Activated T-cell treated with anti-CD3 and anti-CD28 coated beads for 24 hours (primary cell): ENCODE data around the gene MBD3L1.
A peak's percentile ranks its signal among the peaks of the same experiment; 100 is the strongest.

Experiments used
- DNase-seq: peaks from one replicate; pipeline ENCODE4 v3.0.0-alpha.2; 2020; ENCODE audit warnings: low read depth

Gene MBD3L1

DNA sequence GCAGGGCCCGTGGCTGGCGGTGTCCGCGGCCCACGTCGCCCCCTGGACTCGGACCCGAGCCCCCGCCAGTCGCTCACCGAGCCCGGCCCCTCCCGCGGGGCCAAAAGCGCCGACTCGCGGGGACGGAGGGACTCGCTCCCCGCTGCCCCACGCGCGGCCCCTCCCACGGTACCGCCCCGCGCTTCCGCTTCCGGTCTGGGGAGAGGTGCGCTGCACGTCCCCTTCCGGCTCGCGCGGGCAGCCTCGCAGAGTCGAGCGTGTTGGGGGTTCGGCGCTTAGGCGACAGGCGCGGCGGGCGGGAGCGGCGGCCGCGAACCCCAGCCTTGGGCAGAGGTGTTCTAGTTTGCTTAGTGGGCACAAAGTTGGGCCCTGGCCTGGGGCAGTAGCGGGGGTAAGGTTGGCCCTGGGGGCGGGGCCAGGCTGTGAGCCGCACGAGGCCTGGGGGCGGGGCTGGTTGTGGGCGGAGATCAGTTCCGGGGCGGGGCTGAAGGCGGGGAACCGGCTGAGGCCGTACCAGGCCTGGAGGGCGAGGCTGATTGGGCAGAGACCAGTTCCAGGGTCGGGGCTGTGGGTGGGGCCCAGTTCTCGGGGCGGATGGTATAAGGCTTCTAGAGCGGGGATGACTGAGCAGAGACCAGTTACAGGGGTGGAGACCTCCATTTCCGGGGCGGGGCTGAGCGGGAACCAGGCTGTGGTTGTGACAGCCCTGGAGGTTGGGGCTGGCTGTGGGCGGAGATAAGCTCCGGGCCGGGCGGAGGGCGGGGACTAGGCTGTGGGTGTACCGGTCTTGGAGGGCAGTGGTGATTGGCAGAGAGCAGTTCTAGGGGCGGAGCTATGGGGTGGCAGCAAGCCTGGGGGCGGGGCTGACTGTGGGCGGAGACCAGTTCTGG is at the start of gene MBD3L1, which contains the start of gene ZNF558:
TSS of gene MBD3L1 (plus strand) at position 246 of the 890 bp plus-strand sequence. CDS start 10,302 bp downstream, outside the sequence.
TSS of gene ZNF558 (minus strand) at position 173 of the 890 bp plus-strand sequence. CDS start 9,645 bp downstream, outside the sequence.
- DNase-seq: peak; percentile 99

DNA sequence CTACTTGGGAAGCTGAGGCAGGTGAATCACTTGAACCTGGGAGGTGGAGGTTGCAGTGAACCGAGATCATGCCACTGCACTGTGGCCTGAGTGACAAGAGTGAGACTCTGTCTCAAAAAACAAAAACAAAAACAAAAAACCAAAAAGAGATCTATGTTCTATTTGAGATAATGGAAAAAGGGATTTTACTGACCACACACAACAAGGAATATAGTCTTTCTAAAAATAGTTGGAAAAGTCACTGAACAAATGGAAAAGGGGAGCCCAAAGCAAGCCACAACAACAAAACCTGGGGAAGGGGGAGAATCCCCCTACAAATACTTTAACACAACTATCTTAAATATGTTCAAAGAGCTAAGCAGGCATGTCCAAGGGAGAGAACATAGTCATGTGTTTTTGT is 37.4 kb upstream of the MBD3L1 start:
- no peak for DNase-seq

DNA sequence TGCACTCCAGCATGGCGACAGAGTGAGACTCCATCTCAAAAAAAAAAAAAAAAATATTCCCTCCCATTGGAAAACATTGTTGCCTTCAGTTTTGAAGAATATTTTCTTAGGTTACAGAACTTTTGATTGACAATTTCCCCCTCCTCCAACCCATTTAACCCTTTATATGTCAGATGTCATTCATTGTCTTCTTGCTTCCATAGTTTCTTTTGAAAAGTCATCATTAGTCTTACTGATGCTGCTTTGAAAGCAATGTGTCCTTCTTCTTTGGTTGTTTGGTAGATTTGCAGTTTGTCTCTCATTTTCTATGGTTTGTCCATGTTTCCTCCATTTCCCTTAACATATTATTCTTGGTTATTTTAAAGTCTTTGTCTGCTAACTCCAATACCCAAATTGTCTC is 25.5 kb upstream of the MBD3L1 start:
- DNase-seq: no peak

DNA sequence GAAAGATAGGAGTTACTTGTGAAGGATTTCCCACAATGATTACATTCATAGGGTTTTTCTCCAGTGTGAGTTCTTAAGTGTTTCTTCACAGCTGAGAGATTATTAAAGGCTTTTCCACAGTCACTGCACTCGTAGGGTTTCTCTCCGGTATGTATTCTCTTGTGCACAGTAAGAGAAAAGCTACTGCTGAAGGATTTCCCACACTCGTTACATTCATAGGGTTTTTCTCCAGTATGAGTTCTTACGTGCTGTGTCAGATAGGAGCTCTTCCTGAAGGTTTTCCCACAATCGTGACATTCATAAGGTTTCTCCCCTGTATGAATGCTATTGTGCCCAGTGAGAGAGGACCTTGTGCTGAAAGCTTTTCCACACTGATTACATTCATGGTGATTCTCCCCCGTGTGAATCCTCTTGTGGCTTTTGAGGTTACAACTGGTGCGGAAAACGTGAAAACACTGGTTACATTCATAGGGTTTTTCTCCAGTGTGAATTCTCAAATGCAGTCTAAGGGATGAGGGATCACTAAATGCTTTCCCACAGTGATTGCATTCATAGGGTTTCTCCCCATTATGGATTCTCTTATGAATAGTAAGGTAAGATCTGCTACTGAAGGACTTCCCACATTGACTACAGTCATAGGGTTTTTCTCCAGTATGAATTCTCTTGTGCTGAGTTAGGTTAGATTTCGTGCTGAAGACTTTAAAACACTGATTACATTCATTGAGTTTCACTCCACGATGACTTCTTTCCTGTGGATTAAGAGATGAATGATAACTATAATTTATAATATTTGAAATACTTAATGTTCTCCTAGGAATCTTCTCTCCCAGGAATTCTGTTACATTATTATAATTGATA is 20.6 kb upstream of the MBD3L1 start:
- DNase-seq: no peak

DNA sequence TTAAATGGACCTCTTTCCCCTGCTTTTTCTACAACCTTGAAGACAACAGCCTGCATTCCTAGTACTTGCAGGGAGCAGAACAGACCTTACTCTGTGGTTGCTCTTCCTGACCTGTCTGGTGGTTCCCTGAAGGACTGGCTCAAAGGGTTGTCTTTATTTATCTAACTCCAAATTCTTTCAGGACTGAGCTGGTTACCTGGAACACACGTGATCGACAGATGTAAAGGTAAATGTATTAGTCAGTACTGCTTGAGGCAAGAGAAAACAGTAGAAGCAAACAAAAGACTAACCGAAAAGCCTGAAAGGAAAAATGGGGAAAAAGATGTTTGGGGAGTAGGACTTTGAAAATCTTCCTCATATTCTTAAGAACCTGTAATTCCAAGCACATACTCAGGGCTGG is 18.0 kb upstream of the MBD3L1 start:
- no peak for DNase-seq

DNA sequence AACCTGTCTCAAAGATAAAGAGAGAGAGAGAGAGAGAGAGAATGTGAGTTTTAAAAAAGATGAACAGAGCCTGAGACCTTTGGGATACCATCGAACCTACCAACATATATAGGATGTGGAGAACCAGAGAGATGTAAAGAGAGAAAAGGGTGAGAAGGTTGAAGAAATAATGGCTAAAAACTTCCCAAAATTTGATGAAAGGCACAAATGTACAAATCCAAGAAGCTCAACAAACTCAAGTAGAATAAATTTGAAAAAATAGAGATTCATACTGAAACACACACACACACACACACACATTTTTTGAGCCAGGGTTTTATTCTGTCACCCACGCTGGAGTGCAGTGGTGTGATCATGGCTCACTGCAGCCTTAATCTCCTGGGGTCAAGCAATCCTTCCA is 16.4 kb upstream of the MBD3L1 start:
- DNase-seq: no peak

DNA sequence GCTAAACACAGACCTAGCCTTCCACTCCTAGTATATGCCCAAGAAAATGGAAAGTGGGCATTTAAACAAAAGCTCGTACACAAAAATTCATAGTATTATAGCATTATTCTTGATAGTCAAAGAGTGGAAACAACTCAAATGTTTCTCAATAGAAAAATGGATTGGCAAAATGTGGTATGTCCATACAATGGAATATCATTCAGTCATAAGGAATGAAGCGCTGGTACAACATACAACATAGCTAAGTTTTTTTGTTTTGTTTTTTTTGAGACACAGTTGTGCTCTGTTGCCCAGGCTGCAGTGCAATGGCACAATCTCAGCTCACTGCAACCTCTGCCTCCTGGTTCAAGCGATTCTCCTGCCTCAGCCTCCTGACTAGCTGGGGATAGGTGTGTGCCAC is 11.9 kb upstream of the MBD3L1 start:
- DNase-seq: no peak

DNA sequence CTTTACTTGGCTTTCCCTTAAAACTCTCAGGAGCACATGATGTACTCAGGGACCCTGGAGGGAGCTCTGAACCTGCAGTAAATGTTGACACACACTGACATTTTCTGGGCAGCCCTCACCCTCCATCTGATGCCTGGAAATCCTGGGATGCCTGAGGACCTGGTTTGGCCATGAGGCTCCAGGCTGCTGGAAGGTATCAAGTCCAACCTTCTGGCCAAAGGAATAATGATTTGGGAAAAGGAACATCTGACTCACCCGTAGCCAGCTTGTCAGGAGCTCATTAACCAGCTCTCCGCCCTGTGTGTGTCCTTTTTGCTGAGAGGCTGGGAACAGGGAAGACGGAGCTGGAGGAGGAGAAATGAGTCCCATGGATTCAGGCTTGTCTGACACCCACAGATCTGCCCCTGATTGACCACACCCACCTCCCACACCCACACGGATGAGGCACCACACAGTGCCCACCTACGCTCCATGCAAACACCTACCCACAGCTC is 10.4 kb upstream of the MBD3L1 start:
- DNase-seq: no peak

DNA sequence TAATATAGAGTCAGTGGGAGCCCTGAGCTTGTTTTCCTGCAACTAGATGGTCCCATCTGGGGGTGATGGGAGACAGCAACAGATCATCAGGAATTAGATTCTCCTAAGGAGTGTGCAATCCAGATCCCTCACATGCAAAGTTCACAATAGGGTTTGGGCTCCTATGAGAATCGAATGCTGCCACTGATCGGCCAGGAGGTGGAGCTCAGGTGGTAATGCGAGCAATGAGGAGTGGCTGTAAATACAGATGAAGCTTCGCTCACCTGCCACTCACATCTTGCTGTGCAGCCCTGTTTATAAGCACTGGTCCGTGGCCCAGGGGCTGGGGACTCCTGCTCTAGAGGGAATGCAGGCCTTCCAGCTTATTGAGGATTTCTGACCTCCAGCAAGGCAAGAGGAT is 5.8 kb upstream of the MBD3L1 start:
- DNase-seq: no peak

DNA sequence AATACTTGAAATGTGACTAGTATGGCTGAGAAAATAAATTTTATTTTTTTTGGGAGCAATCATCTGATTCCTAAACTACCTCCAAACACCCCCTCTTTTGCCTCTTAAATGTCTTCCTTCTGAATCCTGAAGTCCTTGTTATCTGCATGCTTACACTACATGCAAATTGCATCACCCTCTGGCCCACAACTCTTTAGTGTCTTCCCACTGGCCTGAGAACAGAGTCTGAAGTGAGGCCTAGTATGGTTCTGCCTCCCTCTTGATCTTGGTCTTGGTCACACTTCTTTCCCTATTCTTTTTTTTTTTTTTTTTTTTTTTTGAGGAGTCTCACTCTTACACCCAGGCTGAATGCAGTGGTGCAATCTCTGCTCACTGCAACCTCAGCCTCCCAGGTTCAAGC is 4.9 kb upstream of the MBD3L1 start:
- DNase-seq: no peak

DNA sequence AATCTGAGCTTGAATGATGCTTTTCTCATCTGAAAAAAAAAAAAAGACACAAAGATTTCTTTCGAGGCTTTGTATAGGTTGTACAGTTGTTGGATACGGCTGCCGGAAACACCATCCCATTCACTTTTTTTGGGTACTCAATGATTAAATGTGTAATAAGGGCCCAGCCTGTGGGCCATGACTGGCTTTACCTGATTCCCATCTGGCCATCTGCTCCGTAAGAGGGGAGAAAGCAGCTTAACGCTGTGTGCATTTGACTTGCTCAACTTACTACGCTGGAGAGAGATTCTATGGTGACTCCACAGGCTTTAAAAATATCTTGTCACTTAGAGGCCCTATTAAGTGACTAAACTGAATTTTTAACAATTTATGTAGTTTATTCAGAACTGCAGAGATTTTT is 804 bp upstream of the MBD3L1 start:
- DNase-seq: no peak

DNA sequence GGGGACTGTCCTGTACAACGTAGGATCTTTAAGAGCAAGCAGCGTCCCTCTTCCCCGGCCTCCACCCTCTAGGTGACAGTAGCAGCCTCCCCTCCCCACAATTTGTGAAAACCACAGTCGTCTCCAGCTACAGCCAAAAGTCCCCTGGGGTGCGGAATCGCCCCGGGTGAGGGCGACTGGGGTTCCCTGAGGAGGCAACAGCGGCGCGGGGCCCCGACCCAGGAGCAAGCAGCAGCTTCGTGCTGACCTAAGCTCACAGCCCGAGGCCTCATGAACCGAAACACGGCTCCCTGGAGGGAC is 395 bp upstream of the MBD3L1 start:
- no peak for DNase-seq

DNA sequence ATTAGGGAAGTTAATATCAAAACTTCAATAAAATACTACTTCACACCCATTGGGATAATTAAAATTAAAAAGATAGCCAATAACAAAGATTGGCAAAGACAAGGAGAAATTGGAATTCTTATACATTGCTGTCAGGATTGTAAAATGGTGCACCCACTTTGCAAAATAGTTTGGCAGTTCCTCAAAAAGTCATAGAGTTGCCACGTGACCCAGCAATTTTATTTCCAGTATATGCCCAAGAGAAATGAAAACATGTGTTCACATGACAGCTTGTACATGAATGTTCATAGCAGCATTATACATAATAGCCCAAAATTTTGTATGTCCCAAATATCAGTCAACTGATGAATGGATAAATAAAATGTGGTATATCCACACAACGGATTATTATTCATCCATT is 3.3 kb downstream of the MBD3L1 start:
- no peak for DNase-seq

DNA sequence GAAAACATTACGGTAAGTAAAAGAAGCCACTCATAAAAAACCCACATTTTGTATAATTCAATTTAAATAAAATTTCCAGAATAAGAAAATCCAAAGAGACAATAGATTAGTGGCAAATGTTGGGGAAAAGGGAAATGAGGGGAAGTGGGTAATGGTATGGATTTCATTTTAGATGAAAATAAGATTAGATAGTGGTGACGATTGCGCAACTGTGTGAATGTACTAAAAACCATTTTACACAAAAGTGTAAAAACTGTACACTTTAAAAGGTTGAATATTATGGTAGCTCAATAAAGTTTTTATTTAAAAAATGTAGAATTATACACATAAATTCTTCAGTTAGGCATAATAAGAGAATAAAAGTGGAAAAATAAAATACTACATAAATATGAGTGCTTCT is 3.7 kb downstream of the MBD3L1 start:
- no peak for DNase-seq

DNA sequence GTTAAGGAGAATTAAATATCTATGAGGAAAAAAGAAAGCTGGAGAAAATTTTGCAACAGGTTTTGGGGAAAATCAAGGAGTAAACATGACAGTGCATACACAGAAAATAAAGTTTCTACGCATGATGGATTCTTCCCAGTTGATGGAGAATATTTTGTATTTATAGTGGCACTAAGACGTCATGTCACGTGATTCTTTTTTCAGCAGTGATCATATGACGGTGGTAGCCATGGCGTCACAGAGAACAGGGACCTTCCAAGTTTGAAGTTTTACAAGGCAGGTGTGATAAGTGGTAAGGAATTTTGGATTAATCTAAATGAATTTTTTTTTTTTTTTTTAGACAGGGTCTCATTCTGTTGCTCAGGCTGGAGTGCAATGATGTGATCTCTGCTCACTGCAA is 8.5 kb downstream of the MBD3L1 start:
- no peak for DNase-seq

DNA sequence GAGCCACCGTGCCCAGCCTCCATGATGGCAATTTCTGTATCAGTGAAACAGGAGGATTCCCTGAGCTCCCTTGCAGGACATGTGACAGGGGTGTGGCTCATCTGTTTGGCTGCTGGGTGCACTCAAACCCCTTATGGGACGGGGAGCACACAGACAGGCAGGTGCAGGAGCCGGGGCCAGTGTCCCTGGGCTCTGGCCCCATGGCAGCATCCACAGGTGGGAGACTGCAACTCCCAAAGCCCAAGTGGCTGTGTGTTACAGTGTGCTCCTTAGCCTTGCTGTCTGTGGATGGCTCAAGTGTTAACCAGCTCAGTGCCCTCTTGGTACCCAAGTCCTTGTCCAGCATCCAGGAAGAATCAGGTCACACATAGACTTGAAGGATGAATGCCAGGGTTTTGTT is 14.6 kb downstream of the MBD3L1 start:
- no peak for DNase-seq

DNA sequence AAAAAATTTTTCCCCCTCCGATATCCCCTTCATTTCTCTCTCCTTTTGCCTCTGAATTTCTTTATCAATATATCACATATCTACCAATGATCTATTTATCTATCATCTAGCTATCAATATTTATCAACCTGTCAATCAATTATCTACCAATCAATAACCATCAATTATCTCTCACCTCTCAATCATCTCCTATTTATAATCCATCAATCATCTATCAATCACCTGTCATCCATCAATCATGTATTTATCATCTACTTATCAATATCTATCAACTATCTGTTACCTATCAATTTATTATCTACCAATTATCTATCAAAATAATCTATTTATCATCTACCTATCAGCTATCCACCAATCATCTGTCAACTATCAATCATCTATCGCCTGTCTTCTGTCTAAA is 17.1 kb downstream of the MBD3L1 start:
- DNase-seq: no peak

DNA sequence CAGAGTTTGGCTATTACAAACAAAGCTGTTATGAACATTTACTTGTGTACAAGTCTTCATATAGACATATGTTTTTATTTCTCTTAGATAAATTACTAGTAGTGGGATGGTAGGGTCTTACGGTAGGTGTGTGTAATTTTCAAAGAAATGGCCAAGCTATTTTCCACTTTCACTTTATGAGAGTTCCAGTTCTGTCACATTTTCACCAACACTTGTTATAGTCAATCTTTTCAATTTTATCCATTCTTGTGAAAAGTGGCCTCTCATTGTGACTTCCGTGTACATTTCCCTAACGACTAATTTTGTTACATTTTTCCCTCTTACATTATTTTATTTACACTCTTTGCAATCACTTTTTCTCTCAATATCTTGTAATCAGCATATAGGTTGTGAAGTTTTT is 18.3 kb downstream of the MBD3L1 start:
- no peak for DNase-seq

DNA sequence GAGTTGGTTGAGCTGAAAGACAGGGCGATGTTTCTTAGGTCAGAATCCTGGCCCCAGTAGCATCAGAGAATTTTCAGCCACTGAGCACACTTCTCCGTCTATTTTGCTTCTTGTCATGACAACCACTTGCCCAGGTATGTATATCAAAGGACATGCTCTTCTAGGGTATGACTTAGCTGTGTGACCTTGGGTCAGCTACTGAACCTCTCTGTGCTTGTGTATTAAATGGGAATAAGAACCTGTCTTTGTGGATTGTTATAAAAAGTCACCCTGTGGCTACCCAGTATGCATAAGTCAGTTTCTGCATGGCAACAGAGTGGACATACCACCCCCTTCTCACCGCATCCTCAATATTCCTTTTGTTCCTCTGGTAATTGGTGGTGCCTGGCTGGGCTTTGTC is 26.1 kb downstream of the MBD3L1 start:
- no peak for DNase-seq

DNA sequence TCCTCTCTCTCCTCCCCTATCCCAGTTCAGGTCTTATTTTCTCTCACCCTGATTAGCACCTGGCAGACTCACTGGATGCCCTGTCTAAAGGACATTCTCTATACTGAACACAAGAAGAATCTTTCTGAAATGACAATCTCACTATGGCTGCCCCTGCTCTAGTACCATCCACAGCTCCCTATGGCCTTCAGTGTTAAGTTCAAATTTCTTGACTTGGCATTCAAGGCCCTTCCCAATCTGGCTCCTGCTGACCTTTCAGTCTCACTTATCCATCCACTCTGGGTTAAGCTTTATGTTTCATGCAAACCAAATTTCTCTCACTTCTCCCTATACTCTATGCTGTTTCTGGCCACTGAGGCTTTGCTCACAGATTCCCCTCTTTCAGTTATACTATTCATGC is 34.2 kb downstream of the MBD3L1 start:
- no peak for DNase-seq

DNA sequence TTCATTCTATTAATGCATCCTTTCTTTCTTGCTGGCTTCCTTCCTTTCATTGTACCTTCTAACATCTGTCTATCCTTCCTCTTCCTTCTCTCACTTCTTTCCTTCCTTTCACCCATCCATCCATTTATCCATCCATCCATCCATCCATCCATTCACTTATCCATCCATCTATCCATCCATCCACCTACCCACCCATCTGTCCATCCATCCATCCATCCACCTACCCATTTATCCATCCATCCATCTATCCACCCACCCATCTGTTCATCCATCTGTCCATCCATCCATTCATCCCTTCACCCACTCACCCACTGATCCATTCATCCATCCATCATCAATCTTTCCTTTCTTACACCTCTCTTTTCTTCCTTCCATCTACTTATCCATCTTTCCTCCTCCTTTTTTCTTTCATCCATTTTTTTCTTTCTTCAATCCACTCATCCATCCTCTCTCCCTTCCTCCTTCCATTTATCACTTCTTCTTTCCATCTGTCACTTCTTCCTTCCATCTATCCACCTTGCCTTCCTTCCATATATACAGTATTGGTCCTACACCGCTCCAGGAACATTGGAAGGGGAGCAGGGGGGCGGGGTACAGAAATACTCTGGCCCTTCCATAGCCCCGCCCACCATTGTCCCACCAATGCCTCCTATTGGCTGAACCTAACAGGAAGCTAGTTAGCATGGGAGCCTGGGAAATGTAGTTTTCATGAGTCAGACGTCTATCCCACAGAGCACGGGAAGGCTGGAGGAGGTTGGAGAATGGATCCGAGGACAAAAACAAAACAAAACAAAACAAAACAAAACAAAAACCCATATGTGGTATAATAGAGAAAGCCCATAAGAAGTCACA is 45.9 kb downstream of the MBD3L1 start:
- no peak for DNase-seq

DNA sequence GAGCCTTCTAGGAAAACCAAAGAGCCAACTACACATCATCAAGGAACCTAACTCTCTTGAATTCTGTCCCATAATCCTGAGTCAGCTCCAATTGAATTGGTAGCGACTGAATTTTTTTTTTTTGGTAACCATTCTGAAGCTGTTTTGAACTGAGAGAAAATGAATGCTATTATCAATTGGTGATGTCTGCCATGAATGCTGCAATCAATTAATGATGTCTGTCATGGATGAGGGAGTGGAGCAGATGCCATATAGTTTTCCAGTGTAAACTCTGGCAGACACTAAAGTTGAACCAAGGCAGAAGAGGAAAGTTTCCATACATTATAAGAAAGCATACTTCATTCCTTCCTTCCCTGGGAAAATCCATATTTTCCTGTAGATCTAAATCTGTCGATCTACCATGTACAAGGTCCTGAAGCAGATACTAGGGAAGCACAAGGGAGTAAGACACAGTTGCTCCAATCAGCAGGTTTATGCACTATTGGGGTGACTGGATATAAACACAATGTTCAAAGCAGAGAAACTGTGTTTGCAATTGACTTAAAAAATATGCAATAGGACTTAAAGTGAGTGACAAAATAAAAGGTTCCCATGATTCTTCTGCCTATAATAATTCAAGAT is 48.8 kb downstream of the MBD3L1 start:
- no peak for DNase-seq
